Endothelial cell of umbilical vein (primary cell): ENCODE measurements around the gene EFCAB9. TPM values are rescaled to one million over a fixed set of nuclear protein-coding genes. Genes with fewer than 3 reads are reported as not detected.
"Not testable (repeated sequence)": the region's sequence is repeated elsewhere in the genome, so short reads cannot be mapped to it uniquely, and the experiment has no call there.

Experiments used
- BruUV-seq: library from RNA; stranded (reverse); fragments of 400-500 nt; replicated peaks from 2 replicates; lab custom pipeline; 2021; lab: Mats Ljungman, UMichigan
- CTCF ChIA-PET: fragments of 300-600, 350-600 bp; sonication (Branson Sonifier 250); formaldehyde crosslinking; loops from one replicate; lab custom pipeline; 2021; ENCODE audit warnings: antibody characterized with exemption, inconsistent platforms; lab: Charles Lee
- POLR2A ChIA-PET: fragments of 300-600, 350-600 bp; sonication (Branson Sonifier 250); formaldehyde crosslinking; loops from one replicate; lab custom pipeline; 2021; ENCODE audit warnings: antibody characterized with exemption, inconsistent platforms; lab: Charles Lee
- DNase-seq: peaks from one replicate; pipeline ENCODE4 v3.0.0-alpha.2; 2011; ENCODE audit warnings: low read depth, low spot score
- FAIRE-seq: peaks from 2 replicates; lab custom pipeline; 2011; peaks lifted over from hg19 to GRCh38; lab: Jason Lieb, UNC
- H2AFZ ChIP-seq: 2 replicates; pipeline ENCODE4 v1.6.0; 2012; ENCODE audit warnings: low read depth, low read length, control low read depth, inconsistent platforms
- H3K27ac ChIP-seq: 2 replicates; pipeline ENCODE4 v1.5.1; 2011; ENCODE audit warnings: low read depth, mild to moderate bottlenecking, control low read depth, low read length, moderate library complexity; ENCODE audit not compliant: insufficient read depth
- H3K27me3 ChIP-seq, 2 experiments: 2 replicates each; pipeline versions ENCODE4 v1.6.0 to v1.6.1; 2011; ENCODE audit warnings: low read length in 2 of 2, mixed read lengths in 1 of 2; ENCODE audit not compliant: control insufficient read depth in 2 of 2, insufficient read depth in 2 of 2
- H3K36me3 ChIP-seq, 2 experiments: 2 replicates in 1 of 2; 3 replicates in 1 of 2; pipeline ENCODE4 v1.5.1; 2011; ENCODE audit warnings: low read length in 2 of 2, mild to moderate bottlenecking in 1 of 2, moderate library complexity in 1 of 2; ENCODE audit not compliant: control insufficient read depth in 2 of 2, insufficient read depth in 2 of 2; ENCODE audit errors: extremely low read depth in 1 of 2
- H3K4me1 ChIP-seq: 3 replicates; pipeline ENCODE4 v1.5.1; 2011; ENCODE audit warnings: mild to moderate bottlenecking, low read length; ENCODE audit not compliant: control insufficient read depth, insufficient read depth; ENCODE audit errors: extremely low read depth
- H3K4me2 ChIP-seq: 2 replicates; pipeline ENCODE4 v1.6.1; 2011; ENCODE audit warnings: low read length, control low read depth, mixed read lengths; ENCODE audit not compliant: insufficient read depth
- H3K4me3 ChIP-seq, 3 experiments: fragments of 200-600 bp in 1 of 3; sonication (generic), shearing (Covaris generic) in 1 of 3; replicated peaks in 1 of 3; 2 replicates each; pipeline ENCODE4 v1.5.1; 2011 to 2016; ENCODE audit warnings: control low read depth in 3 of 3, low read length in 3 of 3, mild to moderate bottlenecking in 2 of 3, inconsistent platforms in 1 of 3, low read depth in 1 of 3, moderate library complexity in 1 of 3; ENCODE audit not compliant: insufficient read depth in 1 of 3
- H3K79me2 ChIP-seq: 2 replicates; pipeline ENCODE4 v1.6.0; 2012; ENCODE audit warnings: low read length, inconsistent platforms; ENCODE audit not compliant: control insufficient read depth, insufficient read depth
- H3K9ac ChIP-seq: replicated peaks from 2 replicates; pipeline ENCODE3; 2011; ENCODE audit warnings: low read length, control low read depth; ENCODE audit not compliant: insufficient read depth; ENCODE audit errors: extremely low read depth
- H3K9me1 ChIP-seq: replicated peaks from 3 replicates; pipeline ENCODE4 v1.6.0; 2011; ENCODE audit warnings: mild to moderate bottlenecking, low read length; ENCODE audit not compliant: control insufficient read depth, insufficient read depth; ENCODE audit errors: extremely low read depth
- H3K9me3 ChIP-seq: replicated peaks from 2 replicates; pipeline ENCODE4 v1.5.1; 2012; ENCODE audit warnings: low read length, inconsistent platforms; ENCODE audit not compliant: control insufficient read depth, insufficient read depth
- H4K20me1 ChIP-seq: replicated peaks from 2 replicates; pipeline ENCODE3; 2011; ENCODE audit warnings: mild to moderate bottlenecking, low read length; ENCODE audit not compliant: control insufficient read depth, insufficient read depth; ENCODE audit errors: extremely low read depth
- EZH2 ChIP-seq: IDR thresholded peaks from 2 replicates; pipeline ENCODE4 v1.6.1; 2012; ENCODE audit warnings: borderline replicate concordance, low read depth, mild to moderate bottlenecking, moderate library complexity, low read length, inconsistent platforms; ENCODE audit not compliant: severe bottlenecking
- FOS ChIP-seq: IDR thresholded peaks from 2 replicates; pipeline ENCODE4 v1.6.1; 2011; ENCODE audit warnings: mild to moderate bottlenecking, low read length, moderate library complexity, borderline replicate concordance; ENCODE audit not compliant: insufficient read depth
- GATA2 ChIP-seq: IDR thresholded peaks from 2 replicates; pipeline ENCODE4 v1.7.0; 2011; ENCODE audit warnings: low read depth, mild to moderate bottlenecking, moderate library complexity, mixed read lengths, low read length; ENCODE audit not compliant: insufficient read length, insufficient read depth
- JUN ChIP-seq: IDR thresholded peaks from 2 replicates; pipeline ENCODE4 v1.6.1; 2011; ENCODE audit warnings: borderline replicate concordance, low read depth; ENCODE audit not compliant: insufficient read length, insufficient read depth
- MYC ChIP-seq: IDR thresholded peaks from one replicate; pipeline ENCODE4 v1.6.1; 2011; ENCODE audit warnings: mild to moderate bottlenecking, low read depth, low read length
- POLR2A ChIP-seq: IDR thresholded peaks from 2 replicates; pipeline ENCODE4 v1.6.1; 2012; ENCODE audit warnings: low read depth, mild to moderate bottlenecking, control low read depth, low read length
- POLR2AphosphoS5 ChIP-seq: IDR thresholded peaks from 2 replicates; pipeline ENCODE4 v1.6.1; 2012; ENCODE audit warnings: low read depth, mild to moderate bottlenecking, control low read depth, low read length, moderate library complexity; ENCODE audit not compliant: insufficient read depth
- dilution Hi-C: fragments of 300-500 bp; cut with MboI; formaldehyde crosslinking; loops from one replicate; pipeline ENCODE4 v1.15.0; 2019; ENCODE audit warnings: low sequenced_read_pairs; ENCODE audit not compliant: extremely low pct_ligation_motif_present
- intact Hi-C: fragments of 100-400 bp; cut with micrococcal nuclease; formaldehyde crosslinking; loops from one replicate; pipeline ENCODE4 v1.10.0; 2022
- polyA plus RNA-seq, 4 experiments: library from polyadenylated mRNA; depleted of rRNA in 3 of 4; stranded (reverse) in 3 of 4; unstranded in 1 of 4; fragments of >200 nt; gene quantifications; 2 replicates each; pipeline versions ENCODE4 v1.2.1 to v1.2.3, GENCODE V29; 2011 to 2012; ENCODE audit warnings: missing spikeins in 1 of 4
- total RNA-seq: library from RNA; stranded (reverse); gene quantifications from 2 replicates; pipeline ENCODE4 v1.2.3, GENCODE V29; 2021
- TF ChIP-seq, protein P1 (sequence below), 2 donors: IDR thresholded peaks; 1 replicate in 1 of 2; 2 replicates in 1 of 2; pipeline ENCODE4 v1.5.1; 2011; ENCODE audit warnings: low read length in 2 of 2, mild to moderate bottlenecking in 2 of 2, moderate library complexity in 2 of 2, control low read depth in 1 of 2, inconsistent platforms in 1 of 2, low read depth in 1 of 2; ENCODE audit not compliant: insufficient read depth in 1 of 2; ENCODE audit errors: extremely low read depth in 1 of 2
- TF ChIP-seq, protein P2 (sequence below): IDR thresholded peaks from 2 replicates; pipeline ENCODE4 v1.6.1; 2011; ENCODE audit not compliant: insufficient read depth, insufficient read length

The EFCAB9 gene
- total and polyA plus RNA-seq, 2 donors (not counting 3 experiments of a cell fraction or from before 2014, with no cell fraction given) = not detected

DNA sequence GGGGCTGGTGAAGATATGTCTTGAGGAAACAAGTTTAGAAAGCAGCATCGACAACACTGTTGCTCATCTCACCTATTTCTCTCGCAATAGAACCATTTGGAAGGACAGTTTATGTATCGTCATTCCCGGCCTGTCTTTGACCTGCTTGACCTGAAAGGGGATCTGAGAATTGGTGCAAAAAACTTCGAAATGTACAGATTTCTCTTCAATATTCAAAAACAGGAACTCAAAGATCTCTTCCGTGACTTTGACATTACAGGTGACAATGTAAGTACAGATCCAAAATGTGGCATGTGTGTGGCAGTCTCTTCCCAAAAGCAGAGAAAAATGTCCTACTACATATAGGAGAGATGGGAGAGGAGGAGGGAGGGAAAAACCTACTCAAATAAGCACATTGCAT is 6.5 kb downstream of the EFCAB9 start:
- H3K4me2 ChIP-seq = no peak overlapping the region
- intact Hi-C loops = no loop called here
- H3K9ac ChIP-seq = no peak overlapping the region
- no peaks in the 10 kb centered on the region for H4K20me1 ChIP-seq
- no peaks in the 10 kb centered on the region for H3K9me3 ChIP-seq
- no peaks in the 10 kb centered on the region for H3K4me1 ChIP-seq
- no peak overlapping the region for H3K4me3 ChIP-seq
- no peaks in the 10 kb centered on the region for H3K9me1 ChIP-seq
- H3K36me3 ChIP-seq = no peaks in the 10 kb centered on the region
- TF ChIP-seq MYC (no peak), GATA2 (no peak), POLR2A (no peak), JUN (no peak), POLR2AphosphoS5 (no peak), EZH2 (no peak), FOS (no peak)
- TF ChIP-seq, protein P1, sequence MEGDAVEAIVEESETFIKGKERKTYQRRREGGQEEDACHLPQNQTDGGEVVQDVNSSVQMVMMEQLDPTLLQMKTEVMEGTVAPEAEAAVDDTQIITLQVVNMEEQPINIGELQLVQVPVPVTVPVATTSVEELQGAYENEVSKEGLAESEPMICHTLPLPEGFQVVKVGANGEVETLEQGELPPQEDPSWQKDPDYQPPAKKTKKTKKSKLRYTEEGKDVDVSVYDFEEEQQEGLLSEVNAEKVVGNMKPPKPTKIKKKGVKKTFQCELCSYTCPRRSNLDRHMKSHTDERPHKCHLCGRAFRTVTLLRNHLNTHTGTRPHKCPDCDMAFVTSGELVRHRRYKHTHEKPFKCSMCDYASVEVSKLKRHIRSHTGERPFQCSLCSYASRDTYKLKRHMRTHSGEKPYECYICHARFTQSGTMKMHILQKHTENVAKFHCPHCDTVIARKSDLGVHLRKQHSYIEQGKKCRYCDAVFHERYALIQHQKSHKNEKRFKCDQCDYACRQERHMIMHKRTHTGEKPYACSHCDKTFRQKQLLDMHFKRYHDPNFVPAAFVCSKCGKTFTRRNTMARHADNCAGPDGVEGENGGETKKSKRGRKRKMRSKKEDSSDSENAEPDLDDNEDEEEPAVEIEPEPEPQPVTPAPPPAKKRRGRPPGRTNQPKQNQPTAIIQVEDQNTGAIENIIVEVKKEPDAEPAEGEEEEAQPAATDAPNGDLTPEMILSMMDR (IDR thresholded peaks at IDR 0.05; ENCODE audit: extremely low read depth in 1 of 2, insufficient read depth in 1 of 2, low read depth in 1 of 2, low read length in 2 of 2) = no peak
- TF ChIP-seq, protein P2, sequence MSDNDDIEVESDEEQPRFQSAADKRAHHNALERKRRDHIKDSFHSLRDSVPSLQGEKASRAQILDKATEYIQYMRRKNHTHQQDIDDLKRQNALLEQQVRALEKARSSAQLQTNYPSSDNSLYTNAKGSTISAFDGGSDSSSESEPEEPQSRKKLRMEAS = no peak
- FAIRE-seq = no peak
- BruUV-seq = no TSS peak
- dilution Hi-C loops = no loop called here
- no peak overlapping the region for H2AFZ ChIP-seq
- DNase-seq = no peak
- H3K79me2 ChIP-seq = no peaks in the 10 kb centered on the region
- CTCF ChIA-PET = interaction anchor here (0.6 kb wide), 1 partner anchor 182 kb away, joined by 3 read pairs; no protein-coding TSS in a partner anchor
- POLR2A ChIA-PET = no interaction called here
- no peak overlapping the region for H3K27ac ChIP-seq
- no peaks in the 10 kb centered on the region for H3K27me3 ChIP-seq

DNA sequence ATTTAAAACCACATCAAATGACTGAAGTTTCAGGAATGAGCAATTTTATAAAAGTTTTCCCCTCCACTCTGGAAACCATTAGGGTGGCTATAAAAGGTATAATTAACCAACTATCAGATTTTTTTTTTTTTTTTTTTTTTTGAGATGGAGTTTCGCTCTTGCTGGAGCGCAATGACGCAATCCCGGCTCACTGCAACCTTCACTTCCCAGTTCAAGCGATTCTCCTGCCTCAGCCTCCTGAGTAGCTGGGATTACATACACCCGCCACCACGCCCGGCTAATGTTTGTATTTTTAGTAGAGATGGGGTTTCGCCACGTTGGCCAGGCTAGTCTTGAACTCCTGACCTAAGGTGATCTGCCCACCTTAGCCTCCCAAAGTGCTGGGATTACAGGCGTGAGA is 12.0 kb downstream of the EFCAB9 start:
- H3K27me3 ChIP-seq, BruUV-seq, dilution Hi-C loops: not testable (repeated sequence)

More for the DNA sequence above, 12.0 kb downstream of the EFCAB9 start:
- H3K4me3 ChIP-seq, H3K9me1 ChIP-seq, H4K20me1 ChIP-seq, H3K79me2 ChIP-seq, H3K4me2 ChIP-seq, H2AFZ ChIP-seq, H3K9me3 ChIP-seq, POLR2A ChIA-PET, intact Hi-C loops, H3K27ac ChIP-seq, DNase-seq, H3K4me1 ChIP-seq, H3K36me3 ChIP-seq, FAIRE-seq, H3K9ac ChIP-seq: not testable (repeated sequence)
- CTCF ChIA-PET = interaction anchor here (2.0 kb wide), 1 partner anchor 77 kb away, joined by 7 read pairs; the partner anchor contains the start of gene UBTD2
